Panc1 (cell line): ENCODE results near the gene FBLN2. TPM values are rescaled to one million over a fixed set of nuclear protein-coding genes. Genes with fewer than 3 reads are reported as not detected.

Experiments
- ATAC-seq: fragments of 200-7000 bp; cut with Tn5 transposase; 2 replicates; pipeline ENCODE4 v1.9.1; 2020; ENCODE audit warnings: mild to moderate bottlenecking, moderate library complexity
- BruUV-seq: library from RNA; stranded (reverse); fragments of 400-500 nt; replicated peaks from 2 replicates; lab custom pipeline; 2021; lab: Mats Ljungman, UMichigan
- CTCF ChIA-PET: fragments of 300-600 bp; sonication (Branson Sonifier 250); formaldehyde crosslinking; loops from one replicate; lab custom pipeline; 2022; ENCODE audit warnings: antibody characterized with exemption; lab: Charles Lee
- POLR2A ChIA-PET: fragments of 300-600 bp; sonication (Branson Sonifier 250); formaldehyde crosslinking; loops from one replicate; lab custom pipeline; 2022; ENCODE audit warnings: antibody characterized with exemption; lab: Charles Lee
- DNase-seq: peaks from one replicate; pipeline ENCODE4 v3.0.0-alpha.2; 2010; ENCODE audit warnings: low read depth, low spot score
- H3K27ac ChIP-seq: 2 replicates; pipeline ENCODE4 v1.5.1; 2011; ENCODE audit warnings: mild to moderate bottlenecking, low read length, inconsistent platforms
- H3K27me3 ChIP-seq: fragments of 200-500 bp; sonication (Bioruptor generic); 2 replicates; pipeline ENCODE4 v1.6.0; 2014; ENCODE audit warnings: low read length, inconsistent platforms; ENCODE audit not compliant: control insufficient read depth, insufficient read depth
- H3K36me3 ChIP-seq: fragments of 200-500 bp; sonication (Bioruptor generic); 2 replicates; pipeline ENCODE4 v1.5.1; 2014; ENCODE audit warnings: inconsistent platforms, mild to moderate bottlenecking, low read length, moderate library complexity; ENCODE audit not compliant: control insufficient read depth, insufficient read depth
- H3K4me1 ChIP-seq: 2 replicates; pipeline ENCODE4 v1.5.1; 2011; ENCODE audit warnings: inconsistent platforms, mild to moderate bottlenecking, low read length, moderate library complexity; ENCODE audit not compliant: control insufficient read depth, insufficient read depth
- H3K4me3 ChIP-seq, 2 experiments: 2 replicates each; pipeline ENCODE4 v1.5.1; 2011 to 2012; ENCODE audit warnings: low read depth in 2 of 2, low read length in 2 of 2, mild to moderate bottlenecking in 2 of 2, inconsistent platforms in 1 of 2, moderate library complexity in 1 of 2
- H3K9me3 ChIP-seq: fragments of 200-500 bp; sonication (Bioruptor generic); 2 replicates; pipeline ENCODE4 v1.5.1; 2014; ENCODE audit warnings: low read depth, mild to moderate bottlenecking, inconsistent platforms, low read length, moderate library complexity; ENCODE audit not compliant: control insufficient read depth, insufficient read depth
- CTCF ChIP-seq: fragments of 450-650 bp; IDR thresholded peaks from 2 replicates; pipeline ENCODE4 v1.5.1; 2017; ENCODE audit warnings: mild to moderate bottlenecking
- POLR2AphosphoS5 ChIP-seq: IDR thresholded peaks from 2 replicates; pipeline ENCODE4 v1.6.1; 2012; ENCODE audit warnings: mild to moderate bottlenecking, low read depth, low read length, moderate library complexity
- REST ChIP-seq, 2 experiments: IDR thresholded peaks; 2 replicates each; pipeline ENCODE4 v1.6.1; 2011 to 2012; ENCODE audit warnings: low read depth in 2 of 2, control low read depth in 1 of 2, low read length in 1 of 2, mild to moderate bottlenecking in 1 of 2, moderate library complexity in 1 of 2; ENCODE audit not compliant: insufficient read depth in 1 of 2
- SIN3A ChIP-seq: IDR thresholded peaks from 2 replicates; pipeline ENCODE4 v1.6.1; 2012; ENCODE audit warnings: low read depth, mild to moderate bottlenecking, low read length, moderate library complexity, borderline replicate concordance; ENCODE audit not compliant: insufficient read depth
- TCF7L2 ChIP-seq: IDR thresholded peaks from 2 replicates; pipeline ENCODE4 v1.6.1; 2011; ENCODE audit warnings: mild to moderate bottlenecking, low read depth, low read length, inconsistent platforms
- in situ Hi-C: cut with HindIII; loops from 2 replicates; pipeline ENCODE4 v1.10.0; 2016; ENCODE audit warnings: low sequenced_read_pairs, low pct_unique_long_range_greater_than_20kb
- intact Hi-C: fragments of 100-400 bp; cut with micrococcal nuclease; formaldehyde crosslinking; loops from one replicate; pipeline ENCODE4 v1.10.0; 2022; ENCODE audit not compliant: unreplicated experiment
- total RNA-seq: library from RNA; stranded (reverse); gene quantifications from one replicate; pipeline ENCODE4 v1.2.1, GENCODE V29; 2021; ENCODE audit not compliant: unreplicated experiment

Gene FBLN2
- total RNA-seq, 1 experiment from 2014 or later: 0.44 TPM

GRCh38 chr3:13547591-13548371, 1.1 kb upstream of the FBLN2 start:
- H3K27ac ChIP-seq: no peak overlapping the region

More at GRCh38 chr3:13547591-13548371, 1.1 kb upstream of the FBLN2 start:
- BruUV-seq: no TSS peak
- H3K4me3 ChIP-seq: no peak overlapping the region
- ChIA-PET CTCF (interaction anchor here (0.5 kb wide), 1 partner anchor 24 kb away, joined by 7 read pairs; no protein-coding TSS in a partner anchor), POLR2A (no interaction called here)
- H3K27me3 ChIP-seq: no peaks in the 10 kb centered on the region
- DNase-seq (no peak), ATAC-seq (no peak)
- in situ Hi-C loops (no loop called here), intact Hi-C loops (no loop called here)
- TF ChIP-seq CTCF (no peak), TCF7L2 (no peak), REST (IDR thresholded peaks at IDR 0.05; ENCODE audit: insufficient read depth in 1 of 2, low read depth in 2 of 2, low read length in 1 of 2) (no peak), SIN3A (no peak), POLR2AphosphoS5 (no peak)
- H3K4me1 ChIP-seq: no peaks in the 10 kb centered on the region
- no peaks in the 10 kb centered on the region for H3K9me3 ChIP-seq
- no peaks in the 10 kb centered on the region for H3K36me3 ChIP-seq
